GM21737 (cell line): Measurements from ENCODE around the gene PAX6.

Experiments used
- ATAC-seq: cut with Tn5 transposase; IDR thresholded peaks from one replicate; pipeline ENCODE4 v1.9.1; 2021; ENCODE audit warnings: mild to moderate bottlenecking, moderate library complexity; ENCODE audit not compliant: unreplicated experiment

The PAX6 gene

DNA sequence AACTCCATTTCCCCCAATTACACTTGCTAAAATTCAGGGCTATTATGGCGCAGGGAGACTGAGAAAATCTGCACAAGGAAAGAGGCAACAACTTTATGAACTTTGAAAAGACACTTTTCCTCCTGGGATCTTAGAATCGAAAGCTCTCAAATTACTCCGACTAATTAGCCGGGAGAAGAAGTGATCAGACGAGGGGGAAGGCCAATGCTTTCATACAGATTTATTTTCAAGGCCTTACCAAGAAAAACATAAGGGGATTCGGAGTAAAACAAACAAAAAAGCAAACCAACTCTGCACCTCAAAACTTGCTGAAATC lies 1.6 kb downstream of the PAX6 start:
- no peak for ATAC-seq

DNA sequence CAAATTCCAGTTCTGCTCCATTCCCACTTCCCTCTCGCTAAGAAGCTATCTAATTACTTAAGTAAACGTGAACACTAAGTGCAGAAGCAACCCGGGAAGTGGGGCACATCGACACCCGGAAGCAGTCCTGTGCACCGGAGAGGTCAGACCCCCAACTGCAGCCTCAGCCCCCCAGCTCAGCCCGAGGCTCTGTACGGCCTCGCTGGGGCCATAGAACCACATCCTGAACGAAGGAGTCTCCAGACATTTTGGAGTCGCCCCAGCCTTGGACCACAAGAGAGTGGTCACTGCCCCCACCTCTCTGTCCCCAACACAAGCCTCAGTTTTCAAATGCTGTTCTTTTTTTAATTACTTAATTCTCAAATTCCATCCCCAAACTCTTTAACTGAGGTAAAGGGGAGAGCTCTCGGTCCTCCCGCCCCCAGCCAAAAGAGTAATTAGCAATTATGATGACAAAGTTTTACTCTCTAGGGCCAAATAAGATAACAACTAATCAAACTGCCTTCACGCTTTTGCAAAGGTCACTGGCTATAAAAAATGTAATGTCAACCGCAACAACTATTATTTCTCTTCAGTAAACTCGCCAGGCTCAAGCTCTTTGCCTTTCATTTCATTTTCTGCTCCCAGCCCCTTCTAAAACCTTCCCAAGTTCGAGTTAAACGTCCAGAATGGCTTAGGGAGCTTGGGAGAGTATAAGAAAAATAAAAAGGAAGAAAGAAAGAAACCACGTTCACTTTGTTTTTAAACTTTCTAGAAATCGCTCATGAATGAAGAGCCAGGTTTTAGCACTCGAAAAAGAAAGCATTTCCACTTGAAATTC lies 2.2 kb downstream of the PAX6 start:
- no peak for ATAC-seq

DNA sequence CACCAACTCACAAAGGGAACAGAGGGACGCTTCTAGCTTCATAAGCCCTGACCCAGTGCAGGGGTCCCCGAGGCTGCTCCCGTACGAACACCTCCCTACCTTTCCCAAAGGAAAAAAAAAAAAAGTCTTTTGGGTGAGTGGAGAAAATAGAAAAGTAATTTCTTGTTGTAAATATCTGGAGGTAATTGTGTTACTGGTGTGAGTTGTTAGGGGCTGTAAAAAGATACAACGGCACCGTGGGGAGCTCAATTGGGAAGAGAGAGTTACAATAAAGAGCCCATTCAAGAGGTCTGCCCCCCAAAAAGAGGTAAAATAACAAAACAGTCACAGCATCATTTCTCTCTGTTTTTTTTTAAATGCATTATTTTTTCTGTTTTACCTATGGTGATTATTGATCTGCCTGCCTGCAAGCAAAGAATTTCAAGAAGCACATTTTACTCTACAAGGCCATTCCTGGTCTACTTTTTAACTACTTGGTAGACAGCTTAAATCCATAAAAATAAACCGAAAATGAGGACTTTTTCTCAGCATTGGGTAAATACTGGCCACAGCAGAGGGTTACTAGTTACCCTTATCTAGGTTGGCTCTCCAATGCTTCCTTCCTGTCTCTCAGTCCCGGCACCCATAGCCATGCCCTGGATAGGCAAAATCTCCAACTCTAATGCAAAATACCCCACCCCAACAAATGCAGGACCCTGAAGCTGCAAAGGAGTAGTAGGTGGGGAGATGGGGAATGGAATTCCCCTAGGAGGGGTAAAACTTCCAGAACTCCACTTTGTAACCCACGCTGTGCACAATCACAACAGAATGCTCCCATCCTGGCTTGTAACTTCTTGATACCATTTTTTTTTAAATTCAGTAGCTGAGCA lies 3.1 kb downstream of the PAX6 start:
- ATAC-seq, result no peak

DNA sequence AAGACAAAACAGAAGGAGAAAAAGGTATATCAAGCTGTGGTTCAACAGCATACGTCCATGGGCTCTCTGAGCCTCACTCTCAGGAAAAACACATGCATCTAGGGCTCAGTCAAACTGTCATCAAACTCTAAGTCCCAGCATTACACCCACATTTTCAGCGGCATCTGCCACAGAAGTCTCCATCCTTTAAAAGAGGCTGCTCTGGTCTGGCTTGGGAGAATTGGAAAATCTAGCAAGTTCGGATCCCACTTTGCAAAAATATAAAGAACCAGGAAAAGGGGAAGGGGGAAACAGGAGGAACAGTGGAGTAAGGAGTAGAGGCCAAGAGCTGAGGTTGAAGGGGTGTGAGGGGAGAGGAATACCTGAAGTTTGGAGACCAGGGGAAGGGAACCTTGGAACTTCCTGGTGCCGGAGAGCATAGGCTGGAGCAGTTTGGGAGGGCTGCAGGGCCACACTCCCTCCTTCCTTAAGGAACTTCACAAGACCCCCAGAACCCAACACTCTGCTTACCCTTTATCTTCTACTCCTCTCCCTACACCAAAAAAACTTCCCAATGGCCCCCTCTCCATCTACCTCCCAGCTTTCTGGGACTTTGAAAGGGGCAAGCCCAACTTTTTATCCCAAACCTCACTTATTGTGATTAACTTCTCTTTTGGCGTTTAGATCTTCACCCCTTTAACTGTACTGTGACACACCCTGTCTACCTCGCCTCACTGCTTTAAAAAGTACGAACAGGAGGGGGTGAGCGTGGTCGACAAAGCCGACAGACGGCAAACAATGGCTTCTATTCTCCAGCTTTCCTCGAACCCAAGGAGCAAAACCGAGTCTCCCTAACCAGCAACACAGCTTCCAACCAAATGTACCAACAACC lies 4.0 kb downstream of the PAX6 start:
- no peak for ATAC-seq

DNA sequence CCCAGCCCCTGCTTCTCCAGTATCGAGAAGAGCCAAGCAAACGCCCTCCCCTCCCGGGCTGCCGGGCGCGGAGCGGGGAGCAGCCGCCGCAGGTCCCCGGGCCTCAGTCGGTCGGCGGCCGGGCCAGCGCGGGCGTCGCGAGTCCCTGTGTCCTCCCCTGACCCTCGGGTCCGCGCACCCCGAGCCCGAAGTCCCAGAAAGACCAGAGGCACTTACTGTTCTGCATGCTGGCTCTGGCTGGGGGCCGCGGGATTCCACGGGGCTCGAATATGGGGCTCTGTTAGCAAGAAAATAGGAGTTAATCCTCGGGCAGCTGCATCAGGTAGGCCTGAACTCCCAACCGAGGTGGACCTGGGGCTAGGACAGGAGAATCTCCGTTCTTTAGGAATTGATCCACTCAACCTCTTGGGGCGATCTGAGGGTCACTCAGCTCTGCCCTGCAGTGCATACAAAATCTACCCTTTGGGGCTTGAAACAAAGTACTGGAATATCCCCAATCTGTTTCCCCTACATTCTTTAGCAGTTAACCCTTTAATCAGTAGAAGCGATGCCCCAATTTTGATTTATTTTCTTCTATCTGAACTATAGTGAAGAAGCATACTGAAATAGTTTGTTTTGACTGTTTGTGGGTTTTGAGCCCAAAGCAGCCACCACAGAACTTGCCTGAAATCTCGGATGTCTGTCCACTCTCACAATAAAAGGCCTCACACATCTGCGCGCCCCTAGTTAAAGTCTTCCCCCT lies 4.8 kb downstream of the PAX6 start:
- no peak for ATAC-seq

DNA sequence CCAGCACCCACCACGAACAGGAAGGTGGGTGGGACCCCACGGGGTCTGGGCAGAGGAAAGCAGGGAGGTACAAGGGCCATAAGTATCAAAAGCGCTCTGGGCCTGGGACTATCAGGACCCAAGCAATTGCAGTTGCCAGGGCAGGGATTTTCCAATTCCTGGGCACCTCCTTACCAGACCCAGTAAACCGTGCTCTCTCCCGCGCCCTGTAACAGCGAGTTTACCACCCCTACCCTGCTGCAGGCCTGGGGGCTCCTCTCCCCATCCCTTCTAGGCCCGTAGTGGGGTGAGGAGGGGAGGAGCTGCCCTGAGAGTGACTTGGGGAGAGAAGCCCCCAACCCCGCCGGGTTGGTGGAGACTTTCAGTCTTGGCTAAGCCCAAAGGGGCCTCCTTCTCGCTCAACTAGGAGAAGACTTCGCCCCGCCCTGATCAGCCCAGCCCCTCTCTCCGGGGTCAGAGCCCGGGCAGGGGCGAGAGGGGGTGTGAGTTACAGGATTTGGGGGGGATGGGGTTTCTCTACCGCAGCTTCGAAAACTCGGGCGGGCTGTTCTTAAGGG lies 5.4 kb downstream of the PAX6 start:
- ATAC-seq, result no peak

DNA sequence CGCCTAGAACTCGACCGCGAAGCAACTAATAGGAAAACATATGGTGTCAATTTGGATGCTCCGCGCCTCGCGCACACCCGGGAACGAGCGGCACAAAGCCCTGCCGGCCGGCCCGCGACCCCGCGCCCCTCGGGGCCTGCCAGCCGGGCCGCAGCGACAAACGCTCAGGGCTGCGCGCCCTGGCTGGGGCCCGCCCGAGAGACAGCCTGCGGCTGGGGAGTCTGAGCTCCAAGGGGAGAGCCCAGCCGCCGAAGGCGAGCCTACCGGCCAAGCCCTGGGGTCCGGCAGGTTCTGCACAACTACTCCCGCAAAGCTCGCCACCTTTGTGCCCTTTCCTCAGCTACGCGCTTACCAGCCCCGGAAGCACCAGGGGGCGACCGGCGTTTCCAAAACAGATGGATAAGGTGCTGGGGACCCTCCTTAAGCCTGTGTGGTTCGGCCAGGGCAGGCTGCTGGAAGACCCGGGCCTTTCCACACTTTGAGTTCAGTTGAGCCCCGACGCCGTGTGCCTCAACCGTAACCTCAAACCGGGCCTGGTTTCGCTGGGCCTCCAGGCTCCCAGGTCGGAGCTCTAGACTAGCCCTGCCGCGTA lies 6.0 kb downstream of the PAX6 start:
- ATAC-seq, result no peak

DNA sequence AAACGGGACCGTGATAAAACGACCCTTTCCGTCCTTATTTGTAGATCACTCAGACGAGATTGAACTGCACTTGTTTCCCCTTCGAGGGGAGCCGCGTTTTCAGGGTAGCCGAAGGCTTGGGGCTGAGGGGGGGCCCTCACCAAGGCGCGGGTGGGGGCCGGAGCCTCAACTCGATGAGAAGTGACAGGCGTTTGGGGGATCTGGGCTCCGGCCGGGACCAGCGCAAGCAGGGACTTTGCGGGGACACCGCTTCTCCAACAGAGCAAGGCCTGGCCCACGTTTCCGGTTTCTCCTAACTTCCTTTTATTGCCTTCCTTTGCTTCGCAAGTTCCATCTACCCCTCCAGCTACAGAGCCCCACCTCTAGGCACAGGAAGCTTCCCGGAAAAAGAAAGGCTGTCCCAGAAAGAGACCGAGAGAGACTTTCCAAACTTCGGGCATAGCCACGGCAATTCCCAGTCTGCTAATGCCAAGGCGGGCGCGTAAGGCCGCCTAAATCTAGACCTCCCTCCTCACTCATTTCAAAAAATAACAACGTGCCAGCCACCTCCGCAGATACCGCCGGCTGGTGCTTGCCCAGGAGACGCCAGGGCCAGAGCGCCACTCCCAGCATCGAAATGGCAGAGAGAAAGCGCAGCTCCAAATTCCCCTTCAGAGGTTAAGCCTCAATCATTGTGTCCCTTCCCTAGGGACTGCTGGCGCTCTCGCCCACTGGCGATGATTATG lies 6.6 kb downstream of the PAX6 start:
- ATAC-seq, result no peak

DNA sequence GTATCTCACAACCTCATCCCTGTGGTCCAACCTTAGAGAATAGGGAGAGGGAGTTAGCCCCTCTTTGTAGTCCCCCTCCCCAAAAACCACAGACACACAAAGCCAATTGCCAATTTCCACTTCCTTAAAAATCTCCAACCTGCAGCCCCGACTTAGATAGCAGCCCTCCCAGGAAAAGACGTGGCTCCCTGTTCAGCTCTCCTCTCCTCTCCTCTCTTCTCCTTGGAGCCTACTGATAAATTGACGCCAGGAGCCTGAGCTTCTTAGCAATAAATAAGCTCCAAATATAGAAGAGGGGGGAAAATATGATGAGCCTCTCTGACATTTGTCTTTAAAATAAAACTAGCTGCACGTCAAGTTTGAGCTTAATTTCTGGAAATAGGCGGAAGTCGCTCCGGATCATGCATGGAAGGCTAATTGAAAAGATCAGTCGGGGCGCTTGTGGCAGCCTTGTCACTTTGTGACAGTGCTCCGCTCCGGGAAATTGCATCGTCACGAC lies 7.3 kb downstream of the PAX6 start:
- no peak for ATAC-seq

DNA sequence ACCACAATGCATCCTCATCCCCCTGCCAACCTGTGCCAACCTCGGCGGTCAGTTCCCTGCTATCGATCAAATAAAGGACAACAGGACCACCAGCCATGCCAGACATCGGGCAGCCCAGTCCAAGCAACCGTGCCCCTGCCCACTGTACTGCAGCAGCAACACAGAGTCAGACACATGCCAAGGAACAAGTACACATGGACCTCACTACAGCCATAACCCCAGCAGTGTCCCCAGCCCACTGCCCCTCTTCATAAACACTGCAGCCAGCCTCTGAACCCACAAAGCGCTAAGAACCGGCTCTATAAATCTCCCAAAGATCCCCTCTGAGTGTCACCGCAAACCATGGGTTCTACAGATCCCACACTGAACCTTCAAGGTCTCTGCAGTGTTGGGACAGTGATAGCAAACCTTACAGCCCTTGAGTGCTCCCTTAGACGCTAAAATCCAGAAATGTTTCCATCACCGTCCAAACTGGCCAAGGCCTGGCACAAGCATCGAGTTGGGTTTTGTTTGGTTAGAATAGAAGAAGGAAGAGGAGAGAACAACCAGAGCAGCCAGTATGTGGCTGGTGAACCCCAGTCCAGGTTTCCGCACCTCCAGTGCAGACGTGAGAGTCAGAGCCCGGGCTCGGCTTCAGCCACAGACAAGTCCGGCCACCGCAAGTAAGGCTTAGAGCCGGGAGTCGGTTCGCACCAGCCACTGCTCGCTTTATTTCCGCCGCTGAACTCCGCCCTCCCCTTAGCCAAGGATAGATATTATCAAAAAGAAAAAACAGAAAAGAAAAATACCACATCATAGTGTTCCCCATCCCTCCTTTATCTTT lies 7.9 kb downstream of the PAX6 start:
- ATAC-seq, result no peak

DNA sequence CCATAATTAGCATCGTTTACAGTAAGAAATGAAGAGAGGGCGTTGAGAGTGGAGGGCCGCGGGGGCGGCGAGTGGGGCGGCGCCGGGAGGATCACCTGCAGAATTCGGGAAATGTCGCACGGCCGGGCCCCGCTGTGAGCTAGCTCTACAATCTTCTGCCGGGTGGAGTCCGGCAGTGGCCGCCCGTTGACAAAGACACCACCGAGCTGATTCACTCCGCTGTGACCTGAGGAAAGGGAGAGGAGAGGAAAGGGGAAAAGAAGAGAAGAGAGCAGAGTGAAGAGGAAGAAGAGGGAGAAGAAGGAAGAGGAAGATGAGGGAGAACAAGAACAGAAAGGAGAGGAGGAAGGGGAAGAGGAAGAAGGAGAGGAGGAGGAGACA lies 8.5 kb downstream of the PAX6 start:
- no peak for ATAC-seq

DNA sequence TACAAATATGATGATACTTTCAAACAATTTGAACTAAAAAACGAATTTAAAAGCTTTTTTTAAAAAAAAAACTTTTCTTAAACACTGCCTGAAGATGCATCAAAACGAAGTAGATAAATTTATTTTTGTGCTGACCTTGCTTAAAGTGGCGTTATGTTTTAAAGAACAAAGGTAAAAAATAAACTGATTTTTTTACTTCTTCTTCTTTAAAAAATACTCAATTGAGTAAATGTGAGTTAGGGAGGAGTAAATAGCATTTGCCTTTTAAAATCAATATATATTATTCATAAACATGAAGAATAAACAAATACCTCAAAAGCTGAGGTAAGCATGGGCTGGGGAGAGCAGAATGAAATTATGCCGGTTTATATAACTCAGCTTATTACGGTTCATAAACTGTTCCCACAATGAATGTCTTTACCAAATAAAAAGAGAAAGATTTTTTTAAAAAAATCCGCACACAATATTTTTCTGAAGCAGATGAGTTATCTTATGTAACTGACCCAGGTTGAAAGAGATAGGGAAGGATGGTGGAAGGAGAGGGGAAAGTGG lies 9.0 kb downstream of the PAX6 start:
- ATAC-seq, result no peak

DNA sequence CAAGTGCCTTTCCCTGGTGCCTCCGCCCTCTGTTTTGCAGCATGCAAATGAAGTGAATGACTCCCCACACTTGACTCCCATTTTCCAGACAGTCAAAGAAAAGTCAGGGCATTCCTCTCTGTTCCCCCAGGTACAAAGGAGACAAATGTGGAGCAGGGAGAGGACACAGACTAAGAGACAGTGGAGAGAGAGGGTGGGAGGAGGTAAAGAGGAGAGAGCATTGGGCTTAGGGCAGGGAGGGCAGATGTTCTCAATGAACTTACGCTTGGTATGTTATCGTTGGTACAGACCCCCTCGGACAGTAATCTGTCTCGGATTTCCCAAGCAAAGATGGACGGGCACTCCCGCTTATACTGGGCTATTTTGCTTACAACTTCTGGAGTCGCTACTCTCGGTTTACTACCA lies 9.8 kb downstream of the PAX6 start:
- ATAC-seq, result no peak

DNA sequence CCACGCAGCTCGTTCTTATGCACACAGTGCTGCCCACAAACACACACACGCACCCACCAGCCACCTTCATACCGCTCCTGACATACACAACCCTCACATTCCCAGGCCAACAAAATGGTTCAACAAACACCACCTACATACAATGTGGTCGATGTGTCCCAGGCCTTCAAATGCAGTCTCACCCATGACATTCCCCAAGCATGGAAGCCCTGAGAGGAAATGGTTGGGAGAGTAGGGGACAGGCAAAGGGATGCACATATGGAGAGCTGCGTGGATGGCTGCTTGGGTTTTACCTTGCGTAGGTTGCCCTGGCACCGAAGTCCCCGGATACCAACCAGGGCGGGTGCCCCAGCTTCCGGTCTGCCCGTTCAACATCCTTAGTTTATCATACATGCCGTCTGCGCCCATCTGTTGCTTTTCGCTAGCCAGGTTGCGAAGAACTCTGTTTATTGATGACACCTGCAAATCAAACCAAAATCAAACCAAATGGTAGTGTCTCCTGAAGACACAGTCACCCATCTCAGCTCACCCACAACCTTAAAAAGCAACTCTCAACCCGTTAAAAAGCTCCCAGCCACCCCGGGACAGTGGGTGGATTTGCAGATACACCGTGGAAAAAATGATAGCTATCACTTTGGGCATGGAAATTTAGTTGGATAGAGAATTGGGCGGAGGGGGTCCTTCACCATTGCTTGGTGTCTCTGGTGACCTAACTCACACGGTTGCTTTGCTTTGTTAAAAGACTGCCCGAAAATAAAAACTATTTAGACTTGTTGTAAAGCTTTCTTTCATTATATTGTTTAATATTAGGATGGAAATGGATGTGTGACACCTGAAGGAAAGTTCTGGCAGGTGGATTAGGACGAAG lies 10.5 kb downstream of the PAX6 start:
- no peak for ATAC-seq

DNA sequence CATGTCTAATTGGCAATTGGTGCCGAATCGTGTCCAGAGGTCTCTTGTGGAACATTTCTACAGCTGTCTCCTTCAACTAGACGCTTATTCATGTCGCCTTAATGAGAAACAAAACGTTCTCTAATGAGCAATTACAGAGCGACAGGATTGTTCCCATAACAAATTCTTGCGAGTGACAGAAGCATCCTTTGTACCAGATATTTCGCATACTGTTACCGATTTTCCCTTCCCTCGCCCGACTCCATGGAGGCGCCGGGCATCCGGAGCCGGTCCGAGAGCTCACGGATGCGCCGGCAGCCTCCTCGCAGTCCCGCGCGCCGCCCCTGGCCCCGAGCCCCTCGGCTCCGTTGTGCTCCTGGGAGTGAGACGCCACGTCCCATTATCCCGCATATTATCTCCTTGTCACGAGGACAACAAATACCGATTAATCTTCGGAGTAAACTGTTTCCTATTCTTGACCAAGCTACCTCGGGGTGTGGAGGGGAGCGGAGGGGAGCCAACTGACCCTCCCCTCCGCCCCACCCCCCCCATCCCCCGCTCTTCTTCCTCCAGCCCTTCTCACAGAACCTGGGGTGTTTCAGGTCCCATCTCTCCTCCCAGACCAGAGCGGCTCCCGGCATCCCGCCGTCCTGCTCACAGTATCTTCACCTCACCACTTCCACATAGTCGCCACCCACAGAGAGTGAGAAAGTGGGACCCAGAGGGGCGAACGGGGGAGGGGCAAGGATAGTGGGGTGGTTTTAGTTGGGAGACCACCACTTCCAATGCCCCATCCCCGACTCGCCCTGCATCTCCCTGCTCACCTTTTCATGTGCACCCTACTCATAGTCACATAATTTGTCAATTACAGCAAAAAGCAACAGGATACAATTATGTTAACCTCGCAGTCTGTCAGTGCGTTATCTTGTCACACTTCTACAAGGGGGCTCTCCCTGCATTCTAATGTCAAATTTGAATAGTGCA lies 11.4 kb downstream of the PAX6 start:
- ATAC-seq, result no peak
